DOHH2 (cell line): ENCODE results near the gene MAP9.
"Not testable (repeated sequence)": the region's sequence is repeated elsewhere in the genome, so short reads cannot be mapped to it uniquely, and the experiment has no call there.

Experiments
- H3F3A ChIP-seq: fragments of 200-600 bp; sonication (generic), shearing (Covaris generic); 2 replicates; pipeline ENCODE4 v1.6.0; 2016; ENCODE audit warnings: antibody characterized with exemption, mild to moderate bottlenecking; ENCODE audit not compliant: control insufficient read depth, insufficient read depth
- H3K27ac ChIP-seq: fragments of 200-600 bp; sonication (generic); 2 replicates; pipeline ENCODE4 v1.5.1; 2014; ENCODE audit warnings: low read depth, mild to moderate bottlenecking, low read length, moderate library complexity
- H3K27me3 ChIP-seq: fragments of 200-600 bp; sonication (generic); 2 replicates; pipeline ENCODE4 v1.6.1; 2014; ENCODE audit warnings: mild to moderate bottlenecking, low read length, mixed read lengths; ENCODE audit not compliant: control insufficient read depth
- H3K36me3 ChIP-seq: fragments of 200-600 bp; sonication (generic); 2 replicates; pipeline ENCODE4 v1.6.1; 2014; ENCODE audit warnings: mild to moderate bottlenecking, low read length, moderate library complexity, mixed read lengths; ENCODE audit not compliant: control insufficient read depth
- H3K4me1 ChIP-seq: fragments of 200-600 bp; sonication (generic); 2 replicates; pipeline ENCODE4 v1.6.1; 2014; ENCODE audit warnings: mild to moderate bottlenecking, low read length, mixed read lengths; ENCODE audit not compliant: control insufficient read depth
- H3K4me2 ChIP-seq: fragments of 200-600 bp; sonication (generic); 2 replicates; pipeline ENCODE4 v1.6.0; 2014; ENCODE audit warnings: mild to moderate bottlenecking, low read length, moderate library complexity
- H3K4me3 ChIP-seq: fragments of 200-600 bp; sonication (generic); 2 replicates; pipeline ENCODE4 v1.5.1; 2014; ENCODE audit warnings: mild to moderate bottlenecking, low read length, mixed read lengths
- H3K79me2 ChIP-seq: fragments of 200-600 bp; sonication (generic); 2 replicates; pipeline ENCODE4 v1.6.1; 2014; ENCODE audit warnings: mild to moderate bottlenecking, low read length, mixed read lengths; ENCODE audit not compliant: control insufficient read depth
- H3K9me2 ChIP-seq: fragments of 200-600 bp; sonication (generic); replicated peaks from 2 replicates; pipeline ENCODE4 v1.6.1; 2014; ENCODE audit warnings: mild to moderate bottlenecking, low read length, mixed read lengths; ENCODE audit not compliant: control insufficient read depth
- H3K9me3 ChIP-seq: fragments of 200-600 bp; sonication (generic); 2 replicates; pipeline ENCODE4 v1.6.1; 2014; ENCODE audit warnings: antibody characterized with exemption, low read length, mixed read lengths; ENCODE audit not compliant: control insufficient read depth, insufficient read depth
- H4K20me1 ChIP-seq: fragments of 200-600 bp; sonication (generic); 2 replicates; pipeline ENCODE4 v1.6.0; 2014; ENCODE audit warnings: low read depth, mild to moderate bottlenecking, antibody characterized with exemption, low read length, moderate library complexity; ENCODE audit not compliant: control insufficient read depth, insufficient read depth
- EZH2phosphoT487 ChIP-seq: fragments of 200-600 bp; sonication (generic); IDR thresholded peaks from 2 replicates; pipeline ENCODE4 v1.6.1; 2017; ENCODE audit warnings: borderline replicate concordance, mild to moderate bottlenecking, antibody characterized with exemption, low read length, moderate library complexity, mixed read lengths
- TF ChIP-seq, protein P1 (sequence below): fragments of 200-600 bp; sonication (generic); IDR thresholded peaks from one replicate; pipeline ENCODE4 v1.5.1; 2014; ENCODE audit warnings: antibody characterized with exemption, mild to moderate bottlenecking, low read depth, low read length; ENCODE audit not compliant: poor library complexity, severe bottlenecking

Gene MAP9

DNA sequence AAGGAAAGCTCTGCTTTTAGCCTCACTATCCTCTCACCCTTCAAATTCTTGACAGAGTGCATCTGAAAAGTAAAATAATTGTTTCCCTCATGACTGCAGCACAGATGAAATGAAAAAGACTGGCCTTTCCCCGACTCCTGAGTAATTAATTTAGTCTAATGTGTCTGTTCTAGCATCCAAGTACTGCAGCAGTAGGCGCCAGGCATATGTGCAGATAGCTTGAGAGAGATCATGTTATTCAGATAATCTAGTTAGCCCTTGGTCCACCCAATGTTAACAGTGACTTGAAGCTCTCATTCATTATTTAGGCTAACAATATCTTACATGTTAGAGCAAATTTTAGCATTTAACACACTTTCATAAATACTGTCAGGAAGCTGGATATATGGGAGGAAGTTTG lies 54.0 kb downstream of the MAP9 start:
- Histone ChIP-seq H3K4me2 (no peak overlapping the region), H4K20me1 (no peaks in the 10 kb centered on the region), H3K27ac (no peak overlapping the region), H3K9me2 (no peaks in the 10 kb centered on the region), H3K9me3 (no peaks in the 10 kb centered on the region), H3K4me1 (no peaks in the 10 kb centered on the region), H3F3A (no peaks in the 10 kb centered on the region), H3K79me2 (no peaks in the 10 kb centered on the region), H3K36me3 (no peaks in the 10 kb centered on the region), H3K27me3 (no peaks in the 10 kb centered on the region), H3K4me3 (no peak overlapping the region)
- TF ChIP-seq, protein P1, sequence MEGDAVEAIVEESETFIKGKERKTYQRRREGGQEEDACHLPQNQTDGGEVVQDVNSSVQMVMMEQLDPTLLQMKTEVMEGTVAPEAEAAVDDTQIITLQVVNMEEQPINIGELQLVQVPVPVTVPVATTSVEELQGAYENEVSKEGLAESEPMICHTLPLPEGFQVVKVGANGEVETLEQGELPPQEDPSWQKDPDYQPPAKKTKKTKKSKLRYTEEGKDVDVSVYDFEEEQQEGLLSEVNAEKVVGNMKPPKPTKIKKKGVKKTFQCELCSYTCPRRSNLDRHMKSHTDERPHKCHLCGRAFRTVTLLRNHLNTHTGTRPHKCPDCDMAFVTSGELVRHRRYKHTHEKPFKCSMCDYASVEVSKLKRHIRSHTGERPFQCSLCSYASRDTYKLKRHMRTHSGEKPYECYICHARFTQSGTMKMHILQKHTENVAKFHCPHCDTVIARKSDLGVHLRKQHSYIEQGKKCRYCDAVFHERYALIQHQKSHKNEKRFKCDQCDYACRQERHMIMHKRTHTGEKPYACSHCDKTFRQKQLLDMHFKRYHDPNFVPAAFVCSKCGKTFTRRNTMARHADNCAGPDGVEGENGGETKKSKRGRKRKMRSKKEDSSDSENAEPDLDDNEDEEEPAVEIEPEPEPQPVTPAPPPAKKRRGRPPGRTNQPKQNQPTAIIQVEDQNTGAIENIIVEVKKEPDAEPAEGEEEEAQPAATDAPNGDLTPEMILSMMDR = no peak
- TF ChIP-seq EZH2phosphoT487 = no peak

DNA sequence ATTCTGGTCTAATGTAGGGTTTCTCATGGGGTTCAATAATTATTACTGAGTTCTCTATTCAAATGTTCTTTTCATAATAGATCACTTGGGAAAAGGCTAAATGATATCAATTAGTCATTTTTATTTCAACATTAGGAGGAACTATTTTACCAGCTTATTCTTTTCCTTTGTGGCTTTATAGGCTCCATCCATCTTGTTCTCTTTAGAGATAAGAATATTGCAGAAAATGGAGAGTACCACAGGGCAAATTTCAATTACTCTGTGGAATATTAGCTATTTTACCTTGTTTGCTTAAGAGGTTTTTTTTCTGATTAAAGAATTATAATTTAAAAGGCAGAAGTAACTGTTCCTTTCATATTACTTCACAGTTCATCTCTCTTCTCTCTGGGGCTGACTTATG lies 55.8 kb downstream of the MAP9 start:
- Histone ChIP-seq H3K27me3 (no peaks in the 10 kb centered on the region), H3K4me2 (no peak overlapping the region), H3K9me3 (no peaks in the 10 kb centered on the region; the same call in 1 of the 2 replicates), H4K20me1 (no peaks in the 10 kb centered on the region), H3K36me3 (no peaks in the 10 kb centered on the region), H3K9me2 (no peaks in the 10 kb centered on the region), H3K4me1 (no peaks in the 10 kb centered on the region), H3K4me3 (no peak overlapping the region), H3K79me2 (no peaks in the 10 kb centered on the region), H3F3A (no peaks in the 10 kb centered on the region), H3K27ac (no peak overlapping the region)
- TF ChIP-seq EZH2phosphoT487 = no peak
- TF ChIP-seq, protein P1 = no peak

DNA sequence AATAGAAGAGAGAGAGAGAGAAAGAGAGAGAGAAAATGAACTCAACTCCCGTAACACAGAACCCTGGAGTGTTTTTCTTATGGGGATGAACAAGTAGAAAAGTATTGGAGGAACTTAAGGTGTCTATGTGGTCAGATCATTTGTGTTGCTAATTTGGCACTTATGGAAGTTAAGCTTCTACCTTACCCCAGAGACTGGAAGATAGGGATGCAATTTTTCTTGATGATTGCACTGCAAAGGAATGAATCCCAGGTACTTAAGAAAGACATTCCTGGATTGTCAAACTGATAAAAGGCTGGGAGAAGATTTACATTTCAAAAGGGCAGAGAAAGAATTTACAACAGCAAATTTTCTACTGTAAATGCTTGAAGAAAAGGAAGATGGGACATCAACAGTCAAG lies 57.2 kb downstream of the MAP9 start:
- Histone ChIP-seq H3F3A (no peaks in the 10 kb centered on the region), H3K36me3 (no peaks in the 10 kb centered on the region), H3K27me3 (no peaks in the 10 kb centered on the region), H4K20me1 (no peaks in the 10 kb centered on the region), H3K9me3 (no peaks in the 10 kb centered on the region; the same call in 1 of the 2 replicates), H3K4me1 (no peaks in the 10 kb centered on the region), H3K79me2 (no peaks in the 10 kb centered on the region), H3K4me3 (no peak overlapping the region), H3K4me2 (no peak overlapping the region), H3K27ac (no peak overlapping the region), H3K9me2 (no peaks in the 10 kb centered on the region)
- no peak for TF ChIP-seq EZH2phosphoT487
- TF ChIP-seq, protein P1 = no peak

DNA sequence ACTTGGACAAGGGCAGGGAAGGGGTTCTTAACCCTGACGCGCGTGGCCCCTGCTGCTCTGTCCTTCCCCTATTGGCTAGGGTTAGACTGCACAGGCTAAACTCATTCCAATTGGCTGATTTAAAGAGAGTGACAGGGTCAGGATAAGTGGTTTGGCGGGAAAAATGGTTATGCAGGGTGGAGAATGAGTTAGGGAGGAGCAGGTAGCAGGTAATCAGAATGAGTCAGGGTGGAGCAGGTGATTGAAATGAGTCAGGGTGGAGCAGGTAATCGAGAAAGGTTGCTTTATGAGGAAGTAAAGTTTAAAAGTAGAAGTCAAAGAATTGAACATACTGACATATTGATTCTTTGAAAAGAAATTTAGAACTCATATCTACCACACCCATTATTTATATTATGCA lies 64.7 kb downstream of the MAP9 start:
- H3K36me3 ChIP-seq, H3K9me2 ChIP-seq, H3K27ac ChIP-seq, H3F3A ChIP-seq, H3K9me3 ChIP-seq, H3K27me3 ChIP-seq, H3K4me2 ChIP-seq, H3K79me2 ChIP-seq, H3K4me1 ChIP-seq, H4K20me1 ChIP-seq, H3K4me3 ChIP-seq: not testable (repeated sequence)
